GM06990 (cell line): ENCODE data around the gene RET.

ENCODE experiments used
- DNase-seq: peaks from one replicate; pipeline ENCODE4 v3.0.0-alpha.2; 2011; ENCODE audit not compliant: insufficient read length; ENCODE audit errors: extremely low read depth
- H3K27me3 ChIP-seq: replicated peaks from 2 replicates; pipeline ENCODE4 v1.6.0; 2011; ENCODE audit warnings: low read length; ENCODE audit not compliant: control insufficient read depth, insufficient read depth
- H3K36me3 ChIP-seq: 2 replicates; pipeline ENCODE4 v1.5.1; 2011; ENCODE audit warnings: low read length; ENCODE audit not compliant: control insufficient read depth, insufficient read depth
- H3K4me3 ChIP-seq: replicated peaks from 2 replicates; pipeline ENCODE4 v1.5.1; 2011; ENCODE audit warnings: low read depth, mild to moderate bottlenecking, control low read depth, low read length
- CTCF ChIP-seq: IDR thresholded peaks from 2 replicates; pipeline ENCODE4 v1.5.1; 2011; ENCODE audit warnings: low read length, control low read depth, mild to moderate bottlenecking, inconsistent platforms; ENCODE audit not compliant: insufficient read depth, poor library complexity, severe bottlenecking

The RET gene

GRCh38 chr10:43166207-43166879 is 89.5 kb downstream of the RET start:
- DNase-seq, result peak; percentile 11
- TF ChIP-seq CTCF, result no peak
- H3K4me3 ChIP-seq, result no peak overlapping the region
- no peaks in the 10 kb centered on the region for H3K27me3 ChIP-seq
- peaks cover 2% of the 10 kb centered on the region; the same call in 1 of the 2 replicates for H3K36me3 ChIP-seq

- TF ChIP-seq CTCF, result no peak
- Histone ChIP-seq H3K27me3 (no peaks in the 10 kb centered on the region), H3K36me3 (peaks cover 2% of the 10 kb centered on the region; the same call in 1 of the 2 replicates), H3K4me3 (no peak overlapping the region)
- DNase-seq, result no peak
These were observed 90.1 kb downstream of the RET start for GRCh38 chr10:43166880-43167497.

GRCh38 chr10:43167498-43167889 is 90.6 kb downstream of the RET start:
- no peak overlapping the region for H3K4me3 ChIP-seq
- 0 out of 2 replicates have a peak, but pooled peaks cover 2% of the 10 kb centered on the region for H3K36me3 ChIP-seq
- TF ChIP-seq CTCF, result no peak
- H3K27me3 ChIP-seq, result no peaks in the 10 kb centered on the region
- DNase-seq, result no peak

GRCh38 chr10:43170491-43170890 is 93.6 kb downstream of the RET start:
- DNase-seq, result no peak
- no peaks in the 10 kb centered on the region for H3K27me3 ChIP-seq
- H3K4me3 ChIP-seq, result no peak overlapping the region
- no peak for TF ChIP-seq CTCF
- peaks cover 2% of the 10 kb centered on the region; the same call in 1 of the 2 replicates for H3K36me3 ChIP-seq

- no peaks in the 10 kb centered on the region for H3K27me3 ChIP-seq
- peaks cover 2% of the 10 kb centered on the region; the same call in 1 of the 2 replicates for H3K36me3 ChIP-seq
- H3K4me3 ChIP-seq, result no peak overlapping the region
- DNase-seq, result no peak
- TF ChIP-seq CTCF, result no peak
These were observed 95.8 kb downstream of the RET start for GRCh38 chr10:43172645-43173044.
